ENCODE measurements around the gene GASK1A. TPM values are rescaled to one million over a fixed set of nuclear protein-coding genes. Genes with fewer than 3 reads are reported as not detected.
"Not testable (repeated sequence)": the region's sequence is repeated elsewhere in the genome, so short reads cannot be mapped to it uniquely, and the experiment has no call there.

GASK1A gene
- polyA plus RNA-seq (ENCODE audit: insufficient read length in 4 of 4): 1 to 10 TPM; 3.1 to 4.6 (median 3.7) TPM

DNA sequence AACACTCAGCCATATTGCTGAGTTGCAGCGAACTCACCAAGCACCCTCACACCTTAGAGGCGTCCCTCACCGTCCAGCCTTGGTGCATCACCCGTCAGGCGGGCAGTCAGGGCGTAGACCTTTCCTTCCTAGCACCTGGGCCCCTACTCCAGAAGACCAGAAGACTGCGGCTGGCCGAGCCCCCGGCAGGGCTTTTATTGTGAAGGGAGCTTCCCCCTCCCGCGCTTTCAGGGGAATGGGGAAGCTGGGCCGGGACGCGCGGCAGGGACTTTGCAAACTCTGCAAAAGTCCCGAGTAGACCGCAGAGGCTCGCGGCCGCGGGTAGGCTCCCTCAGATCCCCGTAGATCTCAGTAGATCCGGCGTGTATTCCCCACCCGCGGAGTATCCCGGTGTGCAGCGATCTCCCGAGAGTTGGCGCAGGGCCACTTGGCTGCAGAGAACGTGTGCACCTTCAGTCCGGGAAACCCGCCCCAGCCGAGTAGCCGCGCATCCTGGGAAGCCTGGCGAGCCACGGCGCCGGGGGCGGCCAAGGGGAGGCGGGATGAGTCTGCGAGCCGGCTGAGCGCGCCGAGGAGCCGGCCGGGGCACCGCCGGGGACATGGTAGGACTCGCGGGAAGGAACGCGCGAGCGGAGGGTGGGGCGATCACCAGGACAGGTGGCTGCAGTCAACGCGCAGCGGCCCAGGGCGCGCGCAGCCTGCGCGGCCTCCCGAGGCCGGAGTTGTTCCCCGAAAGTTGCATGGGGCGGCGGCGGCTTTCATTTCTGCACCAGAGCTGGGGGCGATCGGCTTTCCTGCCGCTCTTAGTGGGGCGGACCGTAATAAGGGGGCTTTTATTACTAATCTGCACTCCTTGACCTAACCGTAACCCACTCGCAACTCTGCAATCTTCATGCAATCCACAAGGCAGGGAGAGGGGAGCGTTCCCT lies at the start of gene GASK1A:
TSS of gene GASK1A (plus strand) at position 268 of the 929 bp plus-strand sequence. CDS start at position 600, 332 bp downstream.
- DNase-seq (ENCODE audit: low read depth in 4 of 4, low spot score in 2 of 4): peak in 3 of 4 donors; percentile 34 to 41 (median 39)

DNA sequence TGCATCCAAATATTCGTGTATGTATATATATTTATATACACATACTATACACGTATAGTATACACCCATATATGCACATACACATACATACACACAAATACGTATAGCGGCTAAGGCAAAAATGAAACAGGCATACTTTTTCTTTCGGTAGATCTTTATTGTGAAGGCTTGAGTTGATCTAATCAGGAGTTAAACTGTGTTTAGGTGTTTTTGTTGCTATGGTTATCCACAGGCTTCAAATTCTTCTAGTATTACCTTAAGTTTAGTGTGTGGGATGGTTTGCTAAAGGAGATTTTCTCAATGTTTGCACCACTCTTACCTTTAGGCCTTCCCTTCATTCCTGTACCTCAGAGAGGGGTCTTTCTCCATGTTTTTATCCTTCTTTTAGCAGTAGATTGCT lies 45.0 kb upstream of the GASK1A start:
- DNase-seq (ENCODE audit: low read depth in 4 of 4, low spot score in 2 of 4): no peak

DNA sequence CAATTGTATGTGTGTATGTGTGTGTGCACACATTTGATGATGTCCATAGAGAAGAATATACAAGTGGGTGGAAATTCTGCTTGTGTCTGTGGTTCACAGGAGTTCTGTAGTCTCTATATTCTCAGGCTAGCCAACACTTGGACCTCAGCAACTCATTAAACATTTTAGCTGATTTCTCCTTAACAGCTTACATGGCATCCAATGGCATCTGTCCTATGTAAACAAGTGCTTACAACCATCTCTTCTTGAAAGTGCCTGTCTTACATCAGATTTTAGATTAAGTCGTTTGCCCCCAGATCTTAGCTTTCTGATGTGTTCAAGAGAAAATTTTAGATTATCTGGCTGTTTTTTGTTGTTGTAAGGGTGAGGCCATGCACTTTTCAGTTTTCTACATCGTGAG lies 44.2 kb upstream of the GASK1A start:
- DNase-seq (ENCODE audit: low read depth in 4 of 4, low spot score in 2 of 4): no peak

DNA sequence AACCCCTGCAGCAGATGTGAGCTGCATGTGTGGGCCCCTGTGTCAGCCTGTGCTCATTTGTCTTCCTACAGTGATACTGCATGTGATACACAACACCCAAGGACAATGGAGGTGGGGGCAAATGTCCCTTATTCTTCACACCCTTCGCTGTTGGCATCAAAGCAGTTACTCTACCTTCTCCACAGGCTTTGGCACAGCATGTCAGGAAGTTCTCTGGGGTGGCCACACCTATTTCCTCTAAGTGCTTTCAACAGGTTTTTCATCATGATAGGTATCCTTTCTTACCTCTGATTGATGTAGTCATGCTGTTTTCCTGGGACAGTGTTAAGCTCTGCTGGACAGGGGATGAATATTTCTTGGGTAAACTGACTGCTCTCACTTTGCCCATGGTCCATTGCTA lies 43.6 kb upstream of the GASK1A start:
- no peak for DNase-seq (ENCODE audit: low read depth in 4 of 4, low spot score in 2 of 4)

DNA sequence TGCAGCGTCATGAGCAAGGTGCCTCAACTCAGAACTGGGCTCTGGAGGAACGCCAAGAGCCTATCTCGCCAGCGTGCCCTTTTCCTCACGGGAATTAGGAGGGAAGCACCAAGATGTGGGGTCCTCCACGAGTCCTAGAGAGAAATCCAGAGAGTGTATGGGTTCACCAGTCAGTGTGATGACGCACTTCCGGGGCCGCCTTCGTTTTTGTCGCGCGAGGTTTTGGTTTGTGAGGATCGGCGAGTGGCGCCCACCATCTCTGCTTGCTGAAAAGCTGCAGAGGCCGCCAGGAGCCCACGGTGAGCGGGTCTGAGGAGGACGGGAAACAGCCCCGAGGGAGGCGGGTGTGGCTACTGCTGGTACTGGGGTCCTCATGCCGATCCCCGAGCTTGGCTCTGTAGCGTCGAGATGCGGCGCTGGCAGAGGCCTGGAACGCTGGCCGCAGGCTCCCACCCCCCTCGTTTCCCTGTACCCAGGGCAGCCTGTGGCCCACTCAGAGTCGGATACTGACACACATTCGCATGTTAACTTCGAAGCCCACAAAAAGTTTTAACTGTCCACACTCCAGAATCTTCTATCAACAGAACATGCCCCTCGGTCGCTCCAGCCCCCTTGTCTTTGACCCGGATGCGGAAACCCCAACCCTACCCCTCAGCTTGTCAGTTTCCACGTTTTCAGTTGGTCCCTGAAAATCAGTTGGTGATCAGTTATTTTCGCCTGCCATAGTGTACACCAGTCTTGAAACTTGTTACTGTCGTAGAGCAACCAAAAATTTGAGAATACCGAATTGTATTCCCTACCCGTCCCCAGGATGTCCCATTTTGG lies 42.7 kb upstream of the GASK1A start:
- DNase-seq (ENCODE audit: low read depth in 4 of 4, low spot score in 2 of 4): peak in 3 of 4 donors; percentile 17 to 32 (median 29)

DNA sequence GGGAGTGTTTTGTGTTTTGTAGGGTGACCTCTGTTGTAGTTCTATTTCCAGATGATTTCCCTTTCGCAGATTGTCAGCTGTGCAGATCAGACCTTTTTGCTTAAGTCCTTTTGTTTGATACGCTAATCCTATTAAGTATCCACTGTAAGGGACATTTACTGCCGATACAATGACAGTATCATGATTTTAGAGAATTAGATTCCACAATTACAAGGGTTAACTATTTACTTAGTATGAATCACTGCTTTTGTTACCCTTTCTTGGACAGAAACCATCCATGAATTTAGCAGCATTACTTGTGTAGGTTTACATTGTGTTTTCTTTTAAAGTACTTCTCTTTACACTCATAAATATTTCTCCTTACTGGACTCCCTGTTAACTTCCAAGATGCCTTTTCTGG lies 41.8 kb upstream of the GASK1A start:
- DNase-seq (ENCODE audit: low read depth in 4 of 4, low spot score in 2 of 4): no peak

DNA sequence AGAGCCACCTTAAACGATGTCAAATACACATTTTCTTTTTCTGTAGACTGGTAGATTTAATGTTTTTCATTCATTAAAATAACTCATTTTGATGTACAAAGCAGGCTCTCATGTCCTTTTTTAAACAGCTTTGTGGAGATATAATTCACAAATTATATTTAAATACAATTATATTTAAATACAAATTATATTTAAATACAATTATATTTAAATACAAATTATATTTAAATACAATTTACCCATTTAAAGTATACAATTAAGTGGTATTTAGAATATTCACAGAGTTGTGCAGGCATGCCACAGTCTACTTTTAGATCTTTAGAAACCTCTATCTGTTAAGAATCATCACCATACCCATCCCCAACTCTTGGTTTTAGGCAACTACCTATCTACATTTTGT lies 36.4 kb upstream of the GASK1A start:
- no peak for DNase-seq (ENCODE audit: low read depth in 4 of 4, low spot score in 2 of 4)

DNA sequence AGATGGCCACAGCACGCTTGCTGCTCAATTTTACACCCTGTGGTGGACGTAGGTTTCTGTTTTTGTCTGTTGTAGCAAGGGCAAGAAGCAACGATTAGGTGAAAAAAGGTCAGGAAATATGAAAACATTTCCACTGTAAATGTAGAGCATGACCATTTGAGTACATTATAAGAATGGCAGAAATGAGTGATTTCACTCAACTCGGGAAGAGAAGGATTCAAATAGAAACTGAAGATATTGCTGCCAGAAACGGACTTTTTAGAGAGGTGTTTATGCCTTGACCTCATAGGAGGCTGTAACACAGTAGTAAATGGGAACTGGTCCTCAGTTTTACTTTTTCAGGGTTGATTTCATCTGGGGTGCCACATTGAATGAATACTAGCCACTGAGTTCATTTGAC lies 33.1 kb upstream of the GASK1A start:
- DNase-seq (ENCODE audit: low read depth in 4 of 4, low spot score in 2 of 4): no peak

DNA sequence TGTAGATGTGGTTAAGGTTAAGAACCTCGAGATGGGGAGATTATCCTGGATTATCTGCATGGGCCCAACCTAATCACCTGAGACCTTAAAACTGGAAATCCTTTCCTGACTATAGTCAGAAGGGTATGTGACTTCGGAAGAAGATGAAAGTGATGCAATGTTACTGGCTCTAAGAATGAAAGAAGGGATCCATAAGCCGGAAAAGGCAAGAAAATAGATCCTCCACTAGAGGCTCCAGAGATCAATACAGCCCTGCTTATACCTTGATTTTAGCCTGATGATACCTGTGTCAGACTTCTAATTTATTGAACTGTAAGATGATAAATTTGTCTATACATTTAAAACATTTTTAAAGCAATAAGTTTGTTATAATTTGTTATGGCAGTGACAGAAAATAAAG lies 21.5 kb upstream of the GASK1A start:
- DNase-seq (ENCODE audit: low read depth in 4 of 4, low spot score in 2 of 4): no peak

DNA sequence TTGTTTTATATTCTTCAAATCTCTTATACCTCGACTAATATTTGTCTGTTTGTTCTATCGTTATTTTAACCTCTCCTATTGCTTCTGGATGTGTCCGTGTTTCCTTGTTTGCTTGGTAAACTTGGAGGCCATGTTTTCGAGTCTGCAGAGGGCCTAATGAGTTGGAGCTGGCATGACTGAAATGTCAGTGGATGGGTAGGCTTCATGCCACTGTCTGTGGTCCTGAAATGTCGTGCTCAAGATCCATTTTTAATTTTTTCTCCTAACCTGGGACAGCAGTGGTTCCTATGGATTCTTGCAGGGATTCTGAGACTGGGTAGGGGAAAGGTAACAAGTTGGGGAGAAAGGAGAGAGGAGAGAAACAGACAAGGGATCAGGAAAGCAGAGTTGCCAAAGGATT lies 18.8 kb upstream of the GASK1A start:
- DNase-seq (ENCODE audit: low read depth in 4 of 4, low spot score in 2 of 4): no peak

DNA sequence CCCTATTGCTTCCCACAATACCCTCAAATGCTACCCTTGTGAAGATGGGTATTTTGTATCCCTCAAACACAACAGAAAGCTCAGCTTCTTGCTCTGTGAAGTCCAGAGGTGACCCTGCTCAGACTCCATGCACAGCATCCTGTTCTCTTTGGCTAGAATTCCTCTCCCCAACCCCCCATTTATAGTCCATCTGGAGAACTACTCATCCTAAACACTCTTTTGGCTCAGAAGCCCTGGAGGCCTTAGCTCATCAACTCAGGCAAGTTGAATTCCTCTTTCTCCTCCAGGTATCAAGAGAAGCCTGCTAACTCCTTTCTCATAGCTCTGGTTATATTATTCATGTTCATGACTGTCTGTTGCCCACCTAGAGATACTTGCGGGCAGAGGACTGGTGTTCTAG lies 18.3 kb upstream of the GASK1A start:
- no peak for DNase-seq (ENCODE audit: low read depth in 4 of 4, low spot score in 2 of 4)

DNA sequence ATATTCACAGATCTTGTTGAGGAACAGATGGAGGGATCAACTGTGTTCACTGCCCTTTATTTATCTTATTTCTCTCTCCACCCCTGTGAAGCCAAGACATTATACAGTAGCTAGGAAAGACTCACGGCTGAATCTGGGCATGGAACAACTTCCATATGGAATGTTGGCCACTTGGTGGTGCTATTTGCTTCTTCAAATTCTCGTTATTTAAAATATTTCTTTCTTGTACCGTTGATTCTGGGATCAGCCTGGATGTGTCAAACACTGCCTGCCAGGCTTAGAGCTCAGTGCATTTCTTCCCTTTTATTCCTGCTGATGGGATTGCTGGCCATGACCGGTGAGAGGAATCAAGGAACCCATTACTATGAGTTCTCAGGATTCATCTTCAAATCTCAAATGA lies 17.5 kb upstream of the GASK1A start:
- DNase-seq (ENCODE audit: low read depth in 4 of 4, low spot score in 2 of 4): peak in 2 of 4 donors; percentile 39 to 49

DNA sequence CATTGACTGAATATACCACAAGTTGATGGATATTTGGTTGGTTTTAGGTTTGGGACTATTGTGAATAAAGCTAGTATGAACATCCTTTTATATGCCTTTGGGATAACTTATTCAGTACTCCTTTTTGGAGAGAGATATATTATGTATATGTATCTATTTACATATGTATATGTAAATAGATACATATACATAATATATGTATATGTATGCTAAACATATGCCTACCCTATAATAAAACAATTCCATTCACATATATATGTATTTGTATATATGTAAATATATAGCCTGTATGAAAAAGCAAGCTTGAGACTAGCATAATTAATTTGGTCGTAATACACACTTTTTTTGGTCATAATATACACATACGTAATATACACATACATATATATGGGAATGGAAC lies 15.8 kb upstream of the GASK1A start:
- no peak for DNase-seq (ENCODE audit: low read depth in 4 of 4, low spot score in 2 of 4)

DNA sequence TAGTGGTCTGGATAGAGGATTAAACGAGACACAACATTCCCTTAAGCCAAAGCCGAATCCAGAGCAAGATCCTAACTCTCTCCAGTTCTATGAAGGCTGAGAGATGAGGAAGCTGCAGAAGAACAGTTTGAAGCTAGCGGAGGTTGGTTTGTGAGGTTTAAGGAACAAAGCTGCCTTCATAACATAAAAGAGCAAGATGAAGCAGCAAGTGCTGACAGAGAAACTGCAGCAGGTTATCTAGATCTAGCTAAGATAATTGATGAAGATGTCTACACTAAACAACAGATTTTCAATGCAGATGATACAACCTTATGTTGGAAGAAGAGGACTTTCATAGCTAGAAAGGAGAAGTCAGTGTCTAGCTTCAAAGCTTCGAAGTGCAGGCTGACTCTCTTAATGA lies 14.8 kb upstream of the GASK1A start:
- no peak for DNase-seq (ENCODE audit: low read depth in 4 of 4, low spot score in 2 of 4)

DNA sequence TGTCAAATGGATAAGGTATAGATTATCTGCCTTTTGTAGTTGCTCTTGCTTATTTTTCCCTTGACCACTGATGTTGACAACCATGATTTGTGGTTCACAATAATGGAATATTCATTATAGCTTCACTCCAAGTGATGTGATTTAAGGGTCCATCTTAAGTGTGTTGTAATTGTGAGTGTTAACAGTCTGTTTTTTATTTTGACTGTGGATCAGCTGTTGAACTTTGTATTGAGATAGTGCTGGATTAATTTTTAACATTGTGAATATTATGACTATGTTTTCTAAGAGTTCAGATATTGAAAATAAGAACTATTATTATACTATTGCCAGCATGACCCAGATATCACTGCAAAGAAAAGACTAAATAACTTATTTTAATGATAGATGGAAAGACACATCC lies 8.6 kb upstream of the GASK1A start:
- no peak for DNase-seq (ENCODE audit: low read depth in 4 of 4, low spot score in 2 of 4)

DNA sequence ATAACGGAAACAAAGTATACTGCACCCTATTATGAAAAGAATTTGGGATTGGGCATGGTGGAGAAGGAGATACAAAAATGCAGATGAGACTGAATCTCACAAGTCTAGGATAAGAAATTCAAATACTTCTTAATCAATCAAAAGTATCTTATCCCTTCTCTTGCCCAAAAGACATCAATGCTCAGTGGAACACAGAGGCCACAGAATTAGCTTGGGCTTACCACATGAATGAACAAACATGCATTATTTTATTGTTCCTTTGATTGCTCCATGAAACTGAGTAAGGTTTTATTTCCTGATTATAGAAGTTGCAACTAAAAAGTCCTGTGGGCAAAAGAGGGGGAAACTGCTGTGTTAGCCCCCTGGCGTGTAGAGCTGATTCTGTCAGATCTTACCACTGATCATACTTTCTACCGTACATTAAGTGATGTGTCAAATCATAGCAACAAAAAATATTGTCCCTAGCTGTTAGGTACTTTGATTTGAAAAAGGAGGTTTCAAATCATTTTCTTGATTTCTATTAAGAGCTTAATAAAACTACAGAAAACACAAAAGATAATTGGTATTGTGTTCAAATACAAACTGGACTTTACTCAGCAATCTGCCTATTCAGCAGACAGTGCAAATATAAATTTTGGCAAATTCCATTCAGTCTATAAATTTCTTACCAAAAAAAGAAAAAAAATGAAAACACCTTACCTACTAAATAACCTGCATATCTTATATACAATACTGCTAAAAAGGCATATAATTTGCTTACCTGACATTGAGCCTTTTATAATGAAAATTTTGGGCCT lies 7.9 kb upstream of the GASK1A start:
- no peak for DNase-seq (ENCODE audit: low read depth in 4 of 4, low spot score in 2 of 4)

DNA sequence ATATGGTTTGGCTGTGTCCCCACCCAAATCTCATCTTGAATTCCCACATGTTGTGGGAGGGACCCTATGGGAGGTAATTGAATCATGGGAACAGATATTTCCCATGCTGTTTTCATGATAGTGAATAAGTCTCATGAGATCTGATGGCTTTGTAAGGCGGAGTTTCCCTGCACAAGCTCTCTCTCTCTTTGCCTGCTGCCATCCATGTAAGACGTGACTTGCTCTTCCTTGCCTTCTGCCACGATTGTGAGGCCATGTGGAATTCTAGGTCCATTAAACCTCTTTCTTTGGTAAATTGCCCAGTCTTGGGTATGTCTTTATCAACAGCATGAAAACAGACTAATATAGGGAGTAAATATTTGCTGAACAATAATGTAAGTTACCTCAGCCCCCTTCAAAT lies 4.2 kb upstream of the GASK1A start:
- DNase-seq (ENCODE audit: low read depth in 4 of 4, low spot score in 2 of 4): not testable (repeated sequence)

DNA sequence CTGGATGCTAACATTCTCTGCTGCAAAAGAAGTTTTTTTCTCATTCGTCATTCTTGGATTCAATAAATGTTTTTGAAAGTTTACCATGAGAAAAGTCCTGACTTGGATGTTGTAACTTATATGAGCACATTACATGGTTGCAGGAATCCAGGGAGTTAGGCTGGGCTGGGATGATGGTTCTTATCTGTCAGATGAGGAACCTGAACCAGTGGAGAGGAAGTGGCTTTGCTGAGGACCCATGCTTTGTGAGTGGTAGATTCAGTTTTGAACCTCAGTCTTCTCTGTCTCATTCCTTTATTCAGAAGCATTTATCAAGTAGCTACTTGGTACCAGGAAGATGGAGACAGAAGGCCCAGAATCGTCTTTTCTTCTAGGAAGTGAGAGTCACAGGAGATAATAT lies 3.7 kb upstream of the GASK1A start:
- no peak for DNase-seq (ENCODE audit: low read depth in 4 of 4, low spot score in 2 of 4)

DNA sequence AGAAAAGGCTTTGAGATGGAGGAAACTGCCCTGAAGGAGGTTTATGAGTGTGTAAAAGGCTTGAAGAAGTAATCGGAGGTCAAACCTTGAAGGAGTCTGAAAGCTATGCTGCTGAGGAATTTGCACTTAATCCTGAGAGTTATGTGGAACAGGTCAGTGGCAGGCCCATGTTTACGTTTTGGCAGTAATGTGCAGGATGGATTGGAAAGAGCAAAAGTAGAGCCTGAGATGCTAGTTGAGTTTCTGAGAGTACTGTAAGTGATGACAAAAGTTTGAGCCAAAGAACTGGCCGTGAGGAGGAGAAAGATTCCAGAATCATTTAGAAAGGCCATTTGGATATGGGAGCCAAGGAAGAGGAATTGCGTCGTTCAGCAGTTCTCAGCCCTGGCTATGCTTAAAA lies 3.2 kb upstream of the GASK1A start:
- no peak for DNase-seq (ENCODE audit: low read depth in 4 of 4, low spot score in 2 of 4)

DNA sequence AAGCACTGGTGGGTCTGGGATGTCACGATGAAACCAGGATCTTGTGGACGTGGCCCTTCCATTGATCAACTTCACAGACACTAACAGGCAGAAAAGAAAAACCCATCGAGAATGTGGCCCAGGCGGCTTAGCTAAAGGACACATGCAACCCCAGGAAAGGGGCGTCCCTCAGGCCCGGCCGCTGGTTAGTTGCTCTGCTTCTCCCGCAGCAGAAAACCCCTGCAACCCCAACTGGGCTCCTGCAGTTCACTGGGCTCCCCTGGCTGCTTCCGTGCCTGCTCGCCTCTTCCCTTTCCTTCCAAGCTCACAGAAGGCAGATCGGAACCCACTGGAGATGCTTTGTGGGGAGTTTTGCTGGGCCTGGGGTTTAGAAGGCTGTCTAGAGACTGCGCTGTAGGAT lies 1.1 kb downstream of the GASK1A start:
- no peak for DNase-seq (ENCODE audit: low read depth in 4 of 4, low spot score in 2 of 4)

DNA sequence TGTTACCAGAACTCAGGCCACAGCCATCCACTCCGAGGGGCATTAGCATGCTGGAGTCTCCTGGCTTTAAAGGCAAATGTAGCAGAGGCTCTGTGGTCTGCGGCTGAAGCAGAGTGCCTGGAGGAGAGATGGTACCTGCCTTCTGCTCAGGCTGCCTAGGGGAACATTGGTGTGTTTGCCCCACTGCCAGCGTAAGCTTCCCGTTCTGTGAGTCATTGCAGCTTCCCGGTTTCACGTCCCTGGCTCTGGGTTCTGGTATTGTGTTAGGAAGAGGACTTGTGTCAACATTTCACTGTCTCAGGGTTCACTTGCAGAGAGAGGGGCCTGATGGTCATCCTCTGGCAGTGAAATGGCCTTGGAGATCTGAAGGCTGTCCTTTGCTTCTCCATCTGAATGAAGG lies 1.8 kb downstream of the GASK1A start:
- DNase-seq (ENCODE audit: low read depth in 4 of 4, low spot score in 2 of 4): no peak

All from left renal cortex interstitium (tissue), 4 donors.